ENCODE results near the gene FOSB. TPM values are rescaled to one million over a fixed set of nuclear protein-coding genes. Genes with fewer than 3 reads are reported as not detected.

FOSB gene
- total and polyA plus RNA-seq, 4 donors = 7.9 to 24.2 (median 16.4) TPM

- H3K27me3 ChIP-seq (ENCODE audit: control insufficient read depth in 3 of 3, insufficient read depth in 3 of 3, low read length in 2 of 3) = peaks cover 0 to 31% (median 26%) of the 10 kb centered on the region in 3 donors
- no peak overlapping the region for H3K27ac ChIP-seq (ENCODE audit: low read depth in 1 of 2, low read length in 1 of 2)
- WGBS, 2 donors = 14% methylated on average over 37 of the region's 37 CpGs
- no peak overlapping the region for H3K4me3 ChIP-seq
- H3K9me3 ChIP-seq (ENCODE audit: control insufficient read depth in 4 of 4, insufficient read depth in 3 of 4, low read length in 3 of 4) = no peaks in the 10 kb centered on the region
- DNase-seq = peak in 1 of 3 donors; percentile 44
- ATAC-seq (ENCODE audit: insufficient read depth, low FRiP score) = no peak
- H3K9ac ChIP-seq (ENCODE audit: insufficient read depth in 1 of 2, low read length in 2 of 2) = no peak overlapping the region
- TF ChIP-seq CTCF (IDR thresholded peaks at IDR 0.05; ENCODE audit: control extremely low read depth, extremely low read depth) = no peak
- H3K4me1 ChIP-seq (ENCODE audit: control insufficient read depth in 5 of 5, insufficient read depth in 5 of 5, low read length in 5 of 5) = peaks cover 3 to 14% (median 6%) of the 10 kb centered on the region in 5 donors
- H3K36me3 ChIP-seq (ENCODE audit: control insufficient read depth in 4 of 4, insufficient read depth in 4 of 4, low read length in 4 of 4) = no peaks in the 10 kb centered on the region
Measured at GRCh38 chr19:45499196-45500180, 31.7 kb downstream of the FOSB start.

GRCh38 chr19:45500918-45501729 is 33.3 kb downstream of the FOSB start:
- no peak for TF ChIP-seq CTCF (IDR thresholded peaks at IDR 0.05; ENCODE audit: control extremely low read depth, extremely low read depth)
- ATAC-seq (ENCODE audit: insufficient read depth, low FRiP score) (no peak), DNase-seq (no peak)
- no peaks in the 10 kb centered on the region for H3K9me3 ChIP-seq (ENCODE audit: control insufficient read depth in 4 of 4, insufficient read depth in 3 of 4, low read length in 3 of 4)
- H3K4me3 ChIP-seq = no peak overlapping the region
- no peak overlapping the region for H3K9ac ChIP-seq (ENCODE audit: insufficient read depth in 1 of 2, low read length in 2 of 2)
- H3K4me1 ChIP-seq (ENCODE audit: control insufficient read depth in 5 of 5, insufficient read depth in 5 of 5, low read length in 5 of 5) = peaks cover 3 to 14% (median 6%) of the 10 kb centered on the region in 5 donors
- peaks cover 0 to 31% (median 26%) of the 10 kb centered on the region in 3 donors for H3K27me3 ChIP-seq (ENCODE audit: control insufficient read depth in 3 of 3, insufficient read depth in 3 of 3, low read length in 2 of 3)
- no peak overlapping the region for H3K27ac ChIP-seq (ENCODE audit: low read depth in 1 of 2, low read length in 1 of 2)
- no peaks in the 10 kb centered on the region for H3K36me3 ChIP-seq (ENCODE audit: control insufficient read depth in 4 of 4, insufficient read depth in 4 of 4, low read length in 4 of 4)
- WGBS, 2 donors = 84 to 87% methylated on average over 8 of the region's 8 CpGs

GRCh38 chr19:45501730-45502014 is 33.9 kb downstream of the FOSB start:
- no peak overlapping the region for H3K4me3 ChIP-seq
- H3K4me1 ChIP-seq (ENCODE audit: control insufficient read depth in 5 of 5, insufficient read depth in 5 of 5, low read length in 5 of 5) = peaks cover 3 to 14% (median 7%) of the 10 kb centered on the region in 5 donors
- no peak for TF ChIP-seq CTCF (IDR thresholded peaks at IDR 0.05; ENCODE audit: control extremely low read depth, extremely low read depth)
- 67 to 69% methylated on average over 2 of the region's 2 CpGs for WGBS, 2 donors
- H3K36me3 ChIP-seq (ENCODE audit: control insufficient read depth in 4 of 4, insufficient read depth in 4 of 4, low read length in 4 of 4) = no peaks in the 10 kb centered on the region
- H3K27me3 ChIP-seq (ENCODE audit: control insufficient read depth in 3 of 3, insufficient read depth in 3 of 3, low read length in 2 of 3) = peaks cover 0 to 31% (median 26%) of the 10 kb centered on the region in 3 donors
- H3K9ac ChIP-seq (ENCODE audit: insufficient read depth in 1 of 2, low read length in 2 of 2) = no peak overlapping the region
- DNase-seq (no peak), ATAC-seq (ENCODE audit: insufficient read depth, low FRiP score) (no peak)
- no peaks in the 10 kb centered on the region for H3K9me3 ChIP-seq (ENCODE audit: control insufficient read depth in 4 of 4, insufficient read depth in 3 of 4, low read length in 3 of 4)
- H3K27ac ChIP-seq (ENCODE audit: low read depth in 1 of 2, low read length in 1 of 2) = peak overlapping the region in 1 of 2 donors; percentile 65

All from lung (tissue), 12 donors.